K562 (cell line): Measurements from ENCODE around the gene XRN2. TPM values are rescaled to one million over a fixed set of nuclear protein-coding genes. Genes with fewer than 3 reads are reported as not detected.

Source experiments
- ATAC-seq: fragments of 200-7000 bp; cut with Tn5 transposase; 3 replicates; pipeline ENCODE4 v1.9.1; 2020; ENCODE audit warnings: moderate library complexity
- BruUV-seq: library from RNA; stranded (reverse); fragments of 400-500 nt; replicated peaks from 2 replicates; lab custom pipeline; 2021; lab: Mats Ljungman, UMichigan
- CTCF ChIA-PET: fragments of 300-600 bp; formaldehyde crosslinking; extraction: SDS; loops from one replicate; lab custom pipeline; 2021; ENCODE audit warnings: low intra/inter-chr PET ratio; lab: Yijun Ruan, JAX
- POLR2A ChIA-PET: fragments of 300-600, 350-650 bp; sonication (Branson Sonifier 250); formaldehyde crosslinking; extraction: SDS; loops from one replicate; lab custom pipeline; 2021; ENCODE audit warnings: antibody characterized with exemption, inconsistent platforms; lab: Yijun Ruan, JAX
- DNase-seq, 4 experiments: peaks; one replicate each; pipeline versions ENCODE4 v3.0.0 to v3.0.0-alpha.2; 2011 to 2018; ENCODE audit warnings: low spot score in 3 of 4, mixed read lengths in 3 of 4; ENCODE audit errors: extremely low read depth in 1 of 4
- FAIRE-seq: peaks from 2 replicates; lab custom pipeline; 2011; peaks lifted over from hg19 to GRCh38; lab: Jason Lieb, UNC
- H2AFZ ChIP-seq: 2 replicates; pipeline ENCODE4 v1.6.0; 2011; ENCODE audit warnings: low read depth, low read length, control low read depth, inconsistent platforms
- H3K27ac ChIP-seq: fragments of 200-600 bp; 3 replicates; pipeline ENCODE4 v1.8.0; 2011; ENCODE audit warnings: low read depth, mild to moderate bottlenecking, control low read depth, inconsistent platforms, low read length, moderate library complexity, mixed read lengths; ENCODE audit errors: extremely low read depth
- H3K27me3 ChIP-seq, 2 experiments: fragments of 300-600 bp in 1 of 2; 2 replicates in 1 of 2; 3 replicates in 1 of 2; pipeline versions ENCODE4 v1.6.0 to v1.8.0; 2011; ENCODE audit warnings: inconsistent platforms in 2 of 2, low read length in 2 of 2, mild to moderate bottlenecking in 1 of 2, mixed read lengths in 1 of 2, moderate library complexity in 1 of 2; ENCODE audit not compliant: control insufficient read depth in 2 of 2, insufficient read depth in 2 of 2
- H3K36me3 ChIP-seq: fragments of 300-600 bp; 3 replicates; pipeline ENCODE4 v1.8.0; 2011; ENCODE audit warnings: mild to moderate bottlenecking, low read length, inconsistent platforms; ENCODE audit not compliant: control insufficient read depth, insufficient read depth
- H3K4me1 ChIP-seq, 2 experiments: fragments of 200-600 bp in 1 of 2; replicated peaks in 1 of 2; 2 replicates in 1 of 2; 3 replicates in 1 of 2; pipeline versions ENCODE4 v1.5.1 to v1.8.0; 2011; ENCODE audit warnings: inconsistent platforms in 2 of 2, low read length in 2 of 2, mild to moderate bottlenecking in 1 of 2, mixed read lengths in 1 of 2, moderate library complexity in 1 of 2; ENCODE audit not compliant: control insufficient read depth in 2 of 2, insufficient read depth in 2 of 2
- H3K4me2 ChIP-seq: 2 replicates; pipeline ENCODE4 v1.6.1; 2011; ENCODE audit warnings: low read length, control low read depth, inconsistent platforms, mixed read lengths; ENCODE audit not compliant: insufficient read depth
- H3K4me3 ChIP-seq: fragments of 200-600 bp; sonication (generic), shearing (Covaris generic); 2 replicates; pipeline ENCODE4 v1.5.1; 2016; ENCODE audit warnings: control low read depth, inconsistent platforms
- H3K79me2 ChIP-seq: fragments of 200-600 bp; 3 replicates; pipeline ENCODE4 v1.8.0; 2011; ENCODE audit warnings: low read length, inconsistent platforms; ENCODE audit not compliant: control insufficient read depth, insufficient read depth
- H3K9ac ChIP-seq, 2 experiments: 2 replicates each; pipeline versions ENCODE4 v1.6.0 to v1.6.1; 2011; ENCODE audit warnings: low read depth in 2 of 2, low read length in 2 of 2, control low read depth in 1 of 2, inconsistent platforms in 1 of 2, mild to moderate bottlenecking in 1 of 2, mixed read lengths in 1 of 2; ENCODE audit not compliant: insufficient read depth in 1 of 2
- H3K9me1 ChIP-seq: one replicate; pipeline ENCODE4 v1.6.0; 2011; ENCODE audit warnings: inconsistent platforms, mild to moderate bottlenecking, low read length, moderate library complexity; ENCODE audit not compliant: control insufficient read depth, insufficient read depth
- H3K9me3 ChIP-seq: replicated peaks from 2 replicates; pipeline ENCODE4 v1.5.1; 2011; ENCODE audit warnings: low read depth, low read length, inconsistent platforms; ENCODE audit not compliant: control insufficient read depth, insufficient read depth
- H4K20me1 ChIP-seq: replicated peaks from 2 replicates; pipeline ENCODE4 v1.6.1; 2011; ENCODE audit warnings: low read length, inconsistent platforms, mixed read lengths; ENCODE audit not compliant: control insufficient read depth, insufficient read depth
- ARID3A ChIP-seq: IDR thresholded peaks from 2 replicates; pipeline ENCODE4 v1.6.1; 2012; ENCODE audit warnings: low read depth, low read length, improper control_type of control experiment, borderline replicate concordance
- CHD2 ChIP-seq: IDR thresholded peaks from 2 replicates; pipeline ENCODE4 v1.6.1; 2011; ENCODE audit warnings: low read depth, low read length
- JUND ChIP-seq, 2 experiments: IDR thresholded peaks; 2 replicates in 1 of 2; 3 replicates in 1 of 2; pipeline ENCODE4 v1.6.1; 2011; ENCODE audit warnings: borderline replicate concordance in 2 of 2, low read depth in 2 of 2, low read length in 2 of 2, improper control_type of control experiment in 1 of 2, missing biosample characterization in 1 of 2, missing genetic modification characterization in 1 of 2, missing genetic modification reagents in 1 of 2
- PRDM10 ChIP-seq: fragments of 450-650 bp; IDR thresholded peaks from 2 replicates; pipeline ENCODE4 v1.6.1; 2018; ENCODE audit not compliant: partially characterized antibody
- RREB1 ChIP-seq: fragments of 250-450 bp; sonication (Bioruptor Pico); IDR thresholded peaks from 2 replicates; pipeline ENCODE4 v1.4.0; 2020
- WGBS: fragments of 100-300 bp; shearing (Covaris generic); methylation state at CpG from one replicate; pipeline ENCODE4 v1.1.6; 2016; ENCODE audit warnings: low coverage, mixed read lengths; ENCODE audit not compliant: insufficient coverage; ENCODE audit errors: missing lambda C conversion rate; 5-methylcytosine and 5-hydroxymethylcytosine counted together
- in situ Hi-C: fragments of 300-500 bp; cut with MboI; formaldehyde crosslinking; loops from 4 replicates; pipeline ENCODE4 v1.15.0; 2018; ENCODE audit warnings: inconsistent platforms, mixed read lengths
- intact Hi-C: fragments of 100-400 bp; cut with micrococcal nuclease; formaldehyde crosslinking; loops from 2 replicates; pipeline ENCODE4 v1.14.2; 2022
- polyA plus RNA-seq, 8 experiments: library from polyadenylated mRNA; depleted of rRNA in 4 of 8; stranded (reverse) in 5 of 8; unstranded in 3 of 8; fragments of >200 nt; fragmentation: Nextera tagmentation in 2 of 8; fragmentation: Illumina TruSeq in 1 of 8; extraction: Ambion mirVana in 2 of 8; extraction: Trizol in 1 of 8; gene quantifications; 2 replicates each; pipeline versions ENCODE4 v1.2.1 to v1.2.3, GENCODE V29; 2011 to 2014; ENCODE audit warnings: inconsistent platforms in 1 of 8, missing spikeins in 1 of 8
- total RNA-seq, 7 experiments: library from RNA; depleted of rRNA in 6 of 7; stranded (reverse); fragments of >200 nt in 6 of 7; fragmentation: Illumina TruSeq in 2 of 7; extraction: Trizol in 2 of 7; gene quantifications; 2 replicates each; pipeline versions ENCODE4 v1.2.1 to v1.2.3, GENCODE V29; 2011 to 2021; ENCODE audit warnings: low replicate concordance in 1 of 7
- TF ChIP-seq, protein P1 (sequence below): sonication (generic); formaldehyde crosslinking; IDR thresholded peaks from 2 replicates; pipeline ENCODE4 v1.9.0; 2022; ENCODE audit warnings: mild to moderate bottlenecking, missing genetic modification reagents

XRN2 gene
- total and polyA plus RNA-seq, 9 of the 15 experiments (the other 6 are each of a cell fraction or from before 2014, with no cell fraction given), result 41.8 to 67.3 (median 51.4) TPM

DNA sequence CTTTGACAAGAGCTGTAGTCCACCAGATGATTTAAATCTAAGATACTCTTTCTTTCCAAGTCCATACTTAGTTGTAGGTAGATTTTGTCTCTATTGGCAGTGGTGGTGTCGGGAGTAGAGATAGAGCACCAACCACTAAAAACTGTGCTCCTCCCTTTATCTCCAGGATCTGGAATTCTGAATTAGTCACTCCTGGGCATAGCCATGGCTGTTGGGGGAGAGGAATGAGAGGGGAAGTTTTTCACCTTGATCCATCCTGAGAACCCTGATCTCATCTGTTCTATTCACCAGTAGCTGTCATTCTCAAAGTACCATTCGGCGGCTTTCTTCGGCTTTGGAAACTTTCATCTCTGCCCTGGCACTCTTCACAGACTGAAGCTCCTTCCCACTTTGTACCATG is 129.8 kb downstream of the XRN2 start (continued):
- no peak for TF ChIP-seq RREB1

DNA sequence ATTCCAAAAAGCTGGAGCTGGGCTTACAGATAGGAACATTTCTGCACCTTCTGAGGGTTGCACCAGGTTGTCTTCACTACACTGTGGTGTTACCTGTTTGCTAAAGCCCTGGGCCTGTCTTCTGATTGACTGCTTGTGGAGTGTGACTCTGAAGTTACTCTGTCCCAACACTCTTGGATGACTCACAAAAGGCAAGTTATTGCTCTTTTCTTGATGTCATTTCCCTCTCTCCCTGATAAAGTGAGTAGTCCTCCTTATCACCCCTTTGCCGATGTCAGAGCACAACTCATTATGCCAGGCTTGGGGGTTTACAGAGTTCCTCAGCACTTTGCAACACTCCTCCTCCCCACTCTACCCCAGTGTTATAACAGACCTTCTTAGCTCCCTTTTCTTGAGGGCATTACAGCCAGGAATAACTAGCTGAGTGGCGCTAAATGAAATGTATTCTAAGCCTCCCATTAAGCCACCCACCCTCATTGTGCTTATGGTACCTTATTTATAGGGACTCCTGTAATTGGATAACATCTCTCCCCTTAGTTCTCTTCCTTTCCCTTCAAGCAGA is 130.3 kb downstream of the XRN2 start:
- H3K9me3 ChIP-seq, result no peaks in the 10 kb centered on the region
- ATAC-seq (no peak), DNase-seq (peak in 2 of 4 experiments; percentile 7 to 8), FAIRE-seq (no peak)
- H3K4me2 ChIP-seq, result no peak overlapping the region
- CTCF ChIA-PET, result no interaction called here
- no peaks in the 10 kb centered on the region for H3K4me1 ChIP-seq
- no peaks in the 10 kb centered on the region; a peak in 1 of 5 replicates for H3K27me3 ChIP-seq
- no peak overlapping the region for H3K27ac ChIP-seq
- 0% methylated on average over 2 of the region's 2 CpGs for WGBS
- POLR2A ChIA-PET, result no interaction called here
- no peaks in the 10 kb centered on the region for H3K9me1 ChIP-seq
- H4K20me1 ChIP-seq, result no peaks in the 10 kb centered on the region
- no peak overlapping the region for H2AFZ ChIP-seq
- no peaks in the 10 kb centered on the region for H3K36me3 ChIP-seq
- no peak overlapping the region for H3K9ac ChIP-seq
- in situ Hi-C loops (no loop called here), intact Hi-C loops (no loop called here)
- H3K4me3 ChIP-seq, result no peak overlapping the region
- H3K79me2 ChIP-seq, result no peaks in the 10 kb centered on the region
- no TSS peak for BruUV-seq
- no peak for TF ChIP-seq CHD2
- TF ChIP-seq, protein P1, sequence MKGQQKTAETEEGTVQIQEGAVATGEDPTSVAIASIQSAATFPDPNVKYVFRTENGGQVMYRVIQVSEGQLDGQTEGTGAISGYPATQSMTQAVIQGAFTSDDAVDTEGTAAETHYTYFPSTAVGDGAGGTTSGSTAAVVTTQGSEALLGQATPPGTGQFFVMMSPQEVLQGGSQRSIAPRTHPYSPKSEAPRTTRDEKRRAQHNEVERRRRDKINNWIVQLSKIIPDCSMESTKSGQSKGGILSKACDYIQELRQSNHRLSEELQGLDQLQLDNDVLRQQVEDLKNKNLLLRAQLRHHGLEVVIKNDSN (CRISPR knock-in tag), result no peak
- TF ChIP-seq JUND (IDR thresholded peaks at IDR 0.05; ENCODE audit: borderline replicate concordance, low read depth, low read length), result peak; percentile 20; the same call in 1 of the 2 replicates
- TF ChIP-seq JUND (tag; IDR thresholded peaks at IDR 0.05; ENCODE audit: borderline replicate concordance, low read depth, low read length), result no peak
- no peak for TF ChIP-seq ARID3A
- TF ChIP-seq PRDM10, result peak; percentile 75
